K562 (cell line): Measurements from ENCODE around the gene PACRG. TPM values are rescaled to one million over a fixed set of nuclear protein-coding genes. Genes with fewer than 3 reads are reported as not detected.

Source experiments
- ATAC-seq: fragments of 200-7000 bp; cut with Tn5 transposase; 3 replicates; pipeline ENCODE4 v1.9.1; 2020; ENCODE audit warnings: moderate library complexity
- BruUV-seq: library from RNA; stranded (reverse); fragments of 400-500 nt; replicated peaks from 2 replicates; lab custom pipeline; 2021; lab: Mats Ljungman, UMichigan
- CTCF ChIA-PET: fragments of 300-600 bp; formaldehyde crosslinking; extraction: SDS; loops from one replicate; lab custom pipeline; 2021; ENCODE audit warnings: low intra/inter-chr PET ratio; lab: Yijun Ruan, JAX
- POLR2A ChIA-PET: fragments of 300-600, 350-650 bp; sonication (Branson Sonifier 250); formaldehyde crosslinking; extraction: SDS; loops from one replicate; lab custom pipeline; 2021; ENCODE audit warnings: antibody characterized with exemption, inconsistent platforms; lab: Yijun Ruan, JAX
- DNase-seq, 4 experiments: peaks; one replicate each; pipeline versions ENCODE4 v3.0.0 to v3.0.0-alpha.2; 2011 to 2018; ENCODE audit warnings: low spot score in 3 of 4, mixed read lengths in 3 of 4; ENCODE audit errors: extremely low read depth in 1 of 4
- FAIRE-seq: peaks from 2 replicates; lab custom pipeline; 2011; peaks lifted over from hg19 to GRCh38; lab: Jason Lieb, UNC
- H2AFZ ChIP-seq: 2 replicates; pipeline ENCODE4 v1.6.0; 2011; ENCODE audit warnings: low read depth, low read length, control low read depth, inconsistent platforms
- H3K27ac ChIP-seq: fragments of 200-600 bp; 3 replicates; pipeline ENCODE4 v1.8.0; 2011; ENCODE audit warnings: low read depth, mild to moderate bottlenecking, control low read depth, inconsistent platforms, low read length, moderate library complexity, mixed read lengths; ENCODE audit errors: extremely low read depth
- H3K27me3 ChIP-seq, 2 experiments: fragments of 300-600 bp in 1 of 2; 2 replicates in 1 of 2; 3 replicates in 1 of 2; pipeline versions ENCODE4 v1.6.0 to v1.8.0; 2011; ENCODE audit warnings: inconsistent platforms in 2 of 2, low read length in 2 of 2, mild to moderate bottlenecking in 1 of 2, mixed read lengths in 1 of 2, moderate library complexity in 1 of 2; ENCODE audit not compliant: control insufficient read depth in 2 of 2, insufficient read depth in 2 of 2
- H3K36me3 ChIP-seq: fragments of 300-600 bp; 3 replicates; pipeline ENCODE4 v1.8.0; 2011; ENCODE audit warnings: mild to moderate bottlenecking, low read length, inconsistent platforms; ENCODE audit not compliant: control insufficient read depth, insufficient read depth
- H3K4me1 ChIP-seq, 2 experiments: fragments of 200-600 bp in 1 of 2; replicated peaks in 1 of 2; 2 replicates in 1 of 2; 3 replicates in 1 of 2; pipeline versions ENCODE4 v1.5.1 to v1.8.0; 2011; ENCODE audit warnings: inconsistent platforms in 2 of 2, low read length in 2 of 2, mild to moderate bottlenecking in 1 of 2, mixed read lengths in 1 of 2, moderate library complexity in 1 of 2; ENCODE audit not compliant: control insufficient read depth in 2 of 2, insufficient read depth in 2 of 2
- H3K4me2 ChIP-seq: 2 replicates; pipeline ENCODE4 v1.6.1; 2011; ENCODE audit warnings: low read length, control low read depth, inconsistent platforms, mixed read lengths; ENCODE audit not compliant: insufficient read depth
- H3K4me3 ChIP-seq: fragments of 200-600 bp; sonication (generic), shearing (Covaris generic); 2 replicates; pipeline ENCODE4 v1.5.1; 2016; ENCODE audit warnings: control low read depth, inconsistent platforms
- H3K79me2 ChIP-seq: fragments of 200-600 bp; 3 replicates; pipeline ENCODE4 v1.8.0; 2011; ENCODE audit warnings: low read length, inconsistent platforms; ENCODE audit not compliant: control insufficient read depth, insufficient read depth
- H3K9ac ChIP-seq, 2 experiments: 2 replicates each; pipeline versions ENCODE4 v1.6.0 to v1.6.1; 2011; ENCODE audit warnings: low read depth in 2 of 2, low read length in 2 of 2, control low read depth in 1 of 2, inconsistent platforms in 1 of 2, mild to moderate bottlenecking in 1 of 2, mixed read lengths in 1 of 2; ENCODE audit not compliant: insufficient read depth in 1 of 2
- H3K9me1 ChIP-seq: one replicate; pipeline ENCODE4 v1.6.0; 2011; ENCODE audit warnings: inconsistent platforms, mild to moderate bottlenecking, low read length, moderate library complexity; ENCODE audit not compliant: control insufficient read depth, insufficient read depth
- H3K9me3 ChIP-seq: replicated peaks from 2 replicates; pipeline ENCODE4 v1.5.1; 2011; ENCODE audit warnings: low read depth, low read length, inconsistent platforms; ENCODE audit not compliant: control insufficient read depth, insufficient read depth
- H4K20me1 ChIP-seq: replicated peaks from 2 replicates; pipeline ENCODE4 v1.6.1; 2011; ENCODE audit warnings: low read length, inconsistent platforms, mixed read lengths; ENCODE audit not compliant: control insufficient read depth, insufficient read depth
- E4F1 ChIP-seq: fragments of 250-450 bp; sonication (Bioruptor Pico); IDR thresholded peaks from 2 replicates; pipeline ENCODE4 v1.5.0; 2021; ENCODE audit warnings: mild to moderate bottlenecking, borderline replicate concordance
- HNRNPL ChIP-seq: fragments of 200-400 bp; formaldehyde crosslinking; IDR thresholded peaks from 2 replicates; pipeline ENCODE4 v1.6.1; 2017; ENCODE audit warnings: low read depth, mild to moderate bottlenecking, low read length
- KAT8 ChIP-seq: fragments of 450-650 bp; IDR thresholded peaks from 2 replicates; pipeline ENCODE4 v1.6.1; 2016; ENCODE audit warnings: low read depth, mild to moderate bottlenecking
- PTTG1 ChIP-seq: fragments of 450-650 bp; IDR thresholded peaks from 2 replicates; pipeline ENCODE4 v1.6.1; 2016; ENCODE audit warnings: low read depth, mild to moderate bottlenecking, missing genetic modification characterization, missing compliant biosample characterization
- SPI1 ChIP-seq: IDR thresholded peaks from 2 replicates; pipeline ENCODE4 v1.6.1; 2011; ENCODE audit warnings: low read depth, low read length, control low read depth, borderline replicate concordance
- TAF7 ChIP-seq: fragments of 450-650 bp; IDR thresholded peaks from 2 replicates; pipeline ENCODE4 v1.6.1; 2016; ENCODE audit warnings: missing genetic modification characterization, missing compliant biosample characterization
- ZFP91 ChIP-seq: sonication (generic); formaldehyde crosslinking; IDR thresholded peaks from 2 replicates; pipeline ENCODE4 v1.8.0; 2022; ENCODE audit warnings: mild to moderate bottlenecking, missing genetic modification reagents
- ZNF507 ChIP-seq: conservative IDR thresholded peaks from 2 replicates; pipeline ENCODE4 v1.6.1; 2017; ENCODE audit warnings: missing genetic modification characterization, missing compliant biosample characterization
- ZNF551 ChIP-seq: fragments of 250-450 bp; sonication (Bioruptor Pico); IDR thresholded peaks from 2 replicates; pipeline ENCODE4 v1.5.0; 2021; ENCODE audit warnings: mild to moderate bottlenecking, moderate library complexity
- ZNF584 ChIP-seq: fragments of 200-800 bp; sonication (Bioruptor generic); IDR thresholded peaks from 2 replicates; pipeline ENCODE4 v1.6.1; 2016; ENCODE audit warnings: low read depth, mild to moderate bottlenecking, missing genetic modification characterization, missing compliant biosample characterization
- WGBS: fragments of 100-300 bp; shearing (Covaris generic); methylation state at CpG from one replicate; pipeline ENCODE4 v1.1.6; 2016; ENCODE audit warnings: low coverage, mixed read lengths; ENCODE audit not compliant: insufficient coverage; ENCODE audit errors: missing lambda C conversion rate; 5-methylcytosine and 5-hydroxymethylcytosine counted together
- in situ Hi-C: fragments of 300-500 bp; cut with MboI; formaldehyde crosslinking; loops from 4 replicates; pipeline ENCODE4 v1.15.0; 2018; ENCODE audit warnings: inconsistent platforms, mixed read lengths
- intact Hi-C: fragments of 100-400 bp; cut with micrococcal nuclease; formaldehyde crosslinking; loops from 2 replicates; pipeline ENCODE4 v1.14.2; 2022
- polyA plus RNA-seq, 8 experiments: library from polyadenylated mRNA; depleted of rRNA in 4 of 8; stranded (reverse) in 5 of 8; unstranded in 3 of 8; fragments of >200 nt; fragmentation: Nextera tagmentation in 2 of 8; fragmentation: Illumina TruSeq in 1 of 8; extraction: Ambion mirVana in 2 of 8; extraction: Trizol in 1 of 8; gene quantifications; 2 replicates each; pipeline versions ENCODE4 v1.2.1 to v1.2.3, GENCODE V29; 2011 to 2014; ENCODE audit warnings: inconsistent platforms in 1 of 8, missing spikeins in 1 of 8
- total RNA-seq, 7 experiments: library from RNA; depleted of rRNA in 6 of 7; stranded (reverse); fragments of >200 nt in 6 of 7; fragmentation: Illumina TruSeq in 2 of 7; extraction: Trizol in 2 of 7; gene quantifications; 2 replicates each; pipeline versions ENCODE4 v1.2.1 to v1.2.3, GENCODE V29; 2011 to 2021; ENCODE audit warnings: low replicate concordance in 1 of 7
- TF ChIP-seq, protein P1 (sequence below): sonication (generic); formaldehyde crosslinking; IDR thresholded peaks from 2 replicates; pipeline ENCODE4 v1.8.0; 2022; ENCODE audit warnings: mild to moderate bottlenecking, missing genetic modification reagents

PACRG gene
- total and polyA plus RNA-seq, 9 of the 15 experiments (the other 6 are each of a cell fraction or from before 2014, with no cell fraction given) = 0.04 TPM; not detected in 8

DNA sequence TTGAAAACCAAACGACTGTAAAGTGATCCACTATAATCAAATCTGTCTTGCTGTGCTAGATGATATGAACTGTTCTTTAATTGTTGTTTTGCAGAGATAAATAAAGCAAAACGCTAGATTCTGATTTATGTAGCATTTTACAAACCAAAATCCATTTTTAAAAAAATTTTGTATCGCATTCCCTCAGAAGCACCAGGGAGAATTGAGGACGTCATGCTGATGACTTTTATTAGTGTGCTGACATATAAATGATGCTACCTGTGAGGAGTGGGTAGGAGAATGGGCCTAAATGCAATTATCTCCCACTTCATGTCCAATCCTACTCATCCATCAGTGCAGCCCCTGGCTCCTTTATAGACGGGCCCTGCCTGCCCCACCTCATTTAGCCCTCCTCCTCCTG lies 282.4 kb downstream of the PACRG start:
- in situ Hi-C loops = no loop called here
- no peak overlapping the region for H3K27ac ChIP-seq
- ChIA-PET CTCF (no interaction called here), POLR2A (no interaction called here)
- no peak overlapping the region for H3K4me3 ChIP-seq
- no peaks in the 10 kb centered on the region for H4K20me1 ChIP-seq
- 0% methylated on average over 5 of the region's 5 CpGs for WGBS
- no TSS peak for BruUV-seq
- H3K4me2 ChIP-seq = no peak overlapping the region
- no peaks in the 10 kb centered on the region for H3K36me3 ChIP-seq
- intact Hi-C loops = no loop called here
- no peak for TF ChIP-seq TAF7 (tag)
- no peak for TF ChIP-seq SPI1
- TF ChIP-seq, protein P1, sequence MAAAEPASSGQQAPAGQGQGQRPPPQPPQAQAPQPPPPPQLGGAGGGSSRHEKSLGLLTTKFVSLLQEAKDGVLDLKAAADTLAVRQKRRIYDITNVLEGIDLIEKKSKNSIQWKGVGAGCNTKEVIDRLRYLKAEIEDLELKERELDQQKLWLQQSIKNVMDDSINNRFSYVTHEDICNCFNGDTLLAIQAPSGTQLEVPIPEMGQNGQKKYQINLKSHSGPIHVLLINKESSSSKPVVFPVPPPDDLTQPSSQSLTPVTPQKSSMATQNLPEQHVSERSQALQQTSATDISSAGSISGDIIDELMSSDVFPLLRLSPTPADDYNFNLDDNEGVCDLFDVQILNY (CRISPR knock-in tag) = no peak
- no peak for TF ChIP-seq HNRNPL
- TF ChIP-seq KAT8 = no peak
- TF ChIP-seq ZNF507 = no peak
- no peak for TF ChIP-seq PTTG1 (tag)
- no peak for TF ChIP-seq ZFP91 (CRISPR knock-in tag)
- TF ChIP-seq E4F1 (CRISPR knock-in tag) = no peak
- no peak for TF ChIP-seq ZNF551 (CRISPR knock-in tag)
- no peak for TF ChIP-seq ZNF584 (CRISPR knock-in tag)
- TF ChIP-seq, all 486 proteins: peak for 0
- no peak for ATAC-seq
- no peak overlapping the region for H3K9ac ChIP-seq
- no peaks in the 10 kb centered on the region; the same call in 1 of the 2 replicates for H3K9me3 ChIP-seq
- H3K27me3 ChIP-seq = no peaks in the 10 kb centered on the region
- H3K9me1 ChIP-seq = no peaks in the 10 kb centered on the region
- FAIRE-seq = no peak
- no peak overlapping the region for H2AFZ ChIP-seq
- no peaks in the 10 kb centered on the region for H3K4me1 ChIP-seq
- DNase-seq = no peak
- no peaks in the 10 kb centered on the region for H3K79me2 ChIP-seq
